AG10803 (cell line): Measurements from ENCODE around the gene TBC1D22A.

Source experiments
- DNase-seq: peaks from one replicate; pipeline ENCODE4 v3.0.0; 2010; ENCODE audit warnings: low read depth
- H3K4me3 ChIP-seq: 2 replicates; pipeline ENCODE4 v1.5.1; 2011; ENCODE audit warnings: mild to moderate bottlenecking, low read length, control low read depth
- TF ChIP-seq, protein P1 (sequence below): conservative IDR thresholded peaks from 2 replicates; pipeline ENCODE4 v1.5.1; 2011; ENCODE audit warnings: mild to moderate bottlenecking, low read length, control low read depth, inconsistent platforms

TBC1D22A gene

DNA sequence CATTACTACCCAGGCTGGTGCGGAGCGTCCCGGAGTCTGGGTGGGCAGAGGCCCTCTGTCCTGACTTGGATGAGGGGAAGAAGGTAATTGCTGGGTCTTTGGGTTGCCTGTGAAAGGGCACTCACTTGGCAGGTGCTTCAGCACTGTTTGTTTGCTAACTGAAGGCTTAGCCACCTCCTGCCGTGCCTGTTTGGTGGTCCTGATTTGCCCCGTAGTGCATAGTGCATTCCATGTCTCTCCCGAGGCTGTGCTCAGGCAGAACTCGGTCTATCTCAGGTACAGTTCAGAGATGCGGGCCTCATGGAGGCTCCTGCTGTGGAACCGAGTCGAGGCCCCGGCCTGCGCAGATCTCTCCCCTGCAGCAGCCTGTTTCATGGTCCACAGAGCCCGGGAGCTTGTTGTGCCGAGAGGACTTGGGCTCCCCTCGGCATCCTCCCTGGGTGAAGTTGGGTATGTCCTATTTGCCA, 146.2 kb downstream of the TBC1D22A start:
- H3K4me3 ChIP-seq, result no peak overlapping the region
- TF ChIP-seq, protein P1, sequence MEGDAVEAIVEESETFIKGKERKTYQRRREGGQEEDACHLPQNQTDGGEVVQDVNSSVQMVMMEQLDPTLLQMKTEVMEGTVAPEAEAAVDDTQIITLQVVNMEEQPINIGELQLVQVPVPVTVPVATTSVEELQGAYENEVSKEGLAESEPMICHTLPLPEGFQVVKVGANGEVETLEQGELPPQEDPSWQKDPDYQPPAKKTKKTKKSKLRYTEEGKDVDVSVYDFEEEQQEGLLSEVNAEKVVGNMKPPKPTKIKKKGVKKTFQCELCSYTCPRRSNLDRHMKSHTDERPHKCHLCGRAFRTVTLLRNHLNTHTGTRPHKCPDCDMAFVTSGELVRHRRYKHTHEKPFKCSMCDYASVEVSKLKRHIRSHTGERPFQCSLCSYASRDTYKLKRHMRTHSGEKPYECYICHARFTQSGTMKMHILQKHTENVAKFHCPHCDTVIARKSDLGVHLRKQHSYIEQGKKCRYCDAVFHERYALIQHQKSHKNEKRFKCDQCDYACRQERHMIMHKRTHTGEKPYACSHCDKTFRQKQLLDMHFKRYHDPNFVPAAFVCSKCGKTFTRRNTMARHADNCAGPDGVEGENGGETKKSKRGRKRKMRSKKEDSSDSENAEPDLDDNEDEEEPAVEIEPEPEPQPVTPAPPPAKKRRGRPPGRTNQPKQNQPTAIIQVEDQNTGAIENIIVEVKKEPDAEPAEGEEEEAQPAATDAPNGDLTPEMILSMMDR, result no peak
- DNase-seq, result no peak

DNA sequence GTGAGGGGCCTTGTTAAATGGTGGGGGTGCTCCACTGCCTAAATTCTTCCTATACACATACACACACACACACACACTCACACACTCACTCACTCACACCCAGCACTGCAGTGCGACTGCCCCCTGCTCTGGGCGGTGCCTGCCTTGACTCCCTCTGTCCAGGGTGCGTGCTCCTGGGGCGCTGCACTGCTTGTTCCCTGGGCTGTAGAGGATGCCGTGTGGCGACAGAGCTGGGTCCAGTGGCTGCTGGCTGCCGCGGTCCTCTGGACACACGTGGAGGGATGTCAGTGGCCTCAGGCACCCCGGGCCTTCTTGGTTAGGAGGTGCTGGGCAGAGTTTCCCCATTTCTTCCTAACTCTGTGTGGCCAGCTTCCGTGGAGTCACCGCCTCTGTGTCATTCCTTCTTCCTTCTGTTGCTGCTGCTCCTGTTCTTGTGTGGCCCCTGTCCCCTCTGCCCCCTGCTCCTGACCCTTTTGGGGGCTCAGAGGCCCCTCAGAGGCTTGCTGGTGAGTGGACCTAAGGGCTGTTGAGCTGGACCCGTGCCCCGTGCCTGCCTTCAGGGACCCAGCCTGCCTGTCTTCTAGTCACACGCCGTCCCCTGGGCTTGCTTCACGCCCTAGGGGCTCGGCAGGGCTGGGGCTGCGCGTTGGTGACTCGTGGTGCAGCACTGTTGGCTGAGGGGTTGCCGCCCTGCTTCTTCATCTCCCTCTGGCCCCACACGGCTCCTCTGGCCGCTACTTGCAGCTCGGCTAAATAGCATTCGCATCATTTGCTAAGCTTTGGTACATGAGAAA, 147.0 kb downstream of the TBC1D22A start:
- no peak for DNase-seq
- H3K4me3 ChIP-seq, result no peak overlapping the region
- TF ChIP-seq, protein P1, result no peak

DNA sequence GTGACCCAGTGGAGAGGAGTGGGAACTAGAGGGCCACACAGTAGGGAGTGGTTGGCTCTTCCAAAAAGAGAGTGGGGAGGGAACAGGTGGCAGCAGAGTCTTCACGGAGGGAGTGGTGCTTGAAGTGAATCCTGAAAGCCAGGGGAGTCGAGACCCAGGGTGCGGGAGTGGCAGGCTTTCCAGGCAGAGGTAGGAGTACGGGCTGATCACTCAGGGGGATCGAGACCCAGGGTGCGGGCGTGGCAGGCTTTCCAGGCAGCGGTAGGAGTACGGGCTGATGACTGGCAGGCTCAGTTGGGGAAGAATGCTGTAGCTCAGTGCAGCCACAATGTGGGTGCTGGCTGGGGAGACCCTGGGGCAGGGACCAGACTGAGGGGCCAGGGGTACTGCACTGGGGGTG, 148.2 kb downstream of the TBC1D22A start:
- H3K4me3 ChIP-seq, result no peak overlapping the region
- no peak for DNase-seq
- TF ChIP-seq, protein P1, result no peak

DNA sequence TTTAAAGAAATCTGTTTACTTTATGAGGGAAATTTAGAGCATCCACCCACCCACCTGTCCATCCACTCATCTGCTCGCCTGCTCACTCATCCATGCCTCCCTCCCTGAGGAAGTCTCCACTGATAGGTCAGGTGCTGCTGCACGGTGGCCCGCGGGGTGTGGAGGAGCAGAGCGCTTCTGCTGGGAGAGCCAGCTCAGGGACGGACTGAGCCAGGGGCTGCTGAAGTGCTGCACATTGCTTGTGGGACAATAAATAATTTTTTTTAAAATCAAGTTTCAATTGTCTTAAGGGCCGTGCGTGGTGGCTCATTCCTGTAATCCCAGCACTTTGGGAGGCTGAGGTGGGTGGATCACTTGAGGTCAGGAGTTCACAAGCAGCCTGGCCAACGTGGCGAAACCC, 148.9 kb downstream of the TBC1D22A start:
- TF ChIP-seq, protein P1, result no peak
- no peak overlapping the region for H3K4me3 ChIP-seq
- DNase-seq, result no peak

DNA sequence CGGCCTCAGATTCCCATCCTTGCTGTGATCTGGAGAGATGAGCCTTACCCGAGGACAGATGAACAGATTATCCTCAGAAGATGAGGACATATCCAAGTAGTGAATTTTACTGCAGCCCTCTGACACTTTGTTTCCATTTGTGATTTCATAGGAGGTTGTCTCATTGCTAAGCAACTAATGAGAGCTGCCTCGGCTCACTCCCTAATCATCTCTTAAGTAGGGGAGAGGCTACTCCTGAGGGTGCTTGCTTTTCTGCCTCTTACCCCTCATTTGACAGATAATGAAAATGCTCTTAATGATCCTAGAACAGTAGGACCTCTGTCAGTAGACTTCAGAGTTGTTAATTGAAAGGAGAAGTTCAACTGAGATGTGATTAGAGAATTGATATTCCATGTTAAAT, 150.9 kb downstream of the TBC1D22A start:
- H3K4me3 ChIP-seq, result no peak overlapping the region
- no peak for DNase-seq
- TF ChIP-seq, protein P1, result no peak

DNA sequence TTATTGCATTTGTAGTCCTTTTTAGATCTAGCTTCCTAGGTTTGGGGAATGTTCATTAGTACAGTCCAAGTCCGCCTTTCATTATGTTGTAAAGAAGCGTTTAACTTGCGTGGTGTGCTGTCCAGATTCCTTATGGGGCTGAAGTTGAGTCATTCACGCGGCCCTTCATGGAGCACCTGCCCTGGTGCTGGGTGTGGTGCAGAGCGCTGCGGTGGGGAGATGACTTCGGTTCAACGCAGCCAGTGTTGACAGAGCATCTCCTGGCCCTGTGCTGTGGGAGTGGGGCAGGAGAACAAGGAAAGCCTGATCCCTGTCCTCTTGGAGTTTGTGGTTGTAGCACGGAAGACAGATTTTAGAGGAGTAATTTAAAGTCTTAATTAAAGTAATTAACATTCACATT, 152.0 kb downstream of the TBC1D22A start:
- TF ChIP-seq, protein P1, result no peak
- DNase-seq, result no peak
- H3K4me3 ChIP-seq, result no peak overlapping the region
